ENCODE measurements around the gene FHL5. TPM values are rescaled to one million over a fixed set of nuclear protein-coding genes. Genes with fewer than 3 reads are reported as not detected.
A peak's percentile ranks its signal among the peaks of the same experiment; 100 is the strongest.
"Not testable (repeated sequence)": the region's sequence is repeated elsewhere in the genome, so short reads cannot be mapped to it uniquely, and the experiment has no call there.

FHL5 gene
- polyA plus RNA-seq, 6 donors from 2014 or later, result not detected

DNA sequence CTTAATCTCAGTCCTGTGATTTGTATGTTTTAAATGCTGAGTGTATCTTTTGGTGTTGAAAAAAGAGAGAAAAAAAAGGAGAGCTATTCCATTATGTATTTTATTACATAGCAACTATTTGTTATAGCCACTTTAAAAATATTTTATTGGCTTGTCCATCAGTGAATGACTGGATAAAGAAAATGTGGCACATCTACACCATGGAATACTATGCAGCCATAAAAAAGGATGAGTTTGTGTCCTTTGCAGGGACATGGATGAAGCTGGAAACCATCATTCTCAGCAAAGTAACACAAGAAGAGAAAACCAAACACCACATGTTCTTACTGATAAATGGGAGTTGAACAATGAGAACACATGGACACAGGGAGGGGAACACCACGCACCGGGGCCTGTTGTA, 3.2 kb upstream of the FHL5 start:
- H3K27me3 Mint-ChIP-seq, result peaks cover 0 to 14% (median 0%) of the 10 kb centered on the region in 3 donors
- H3K4me1 Mint-ChIP-seq; ATAC-seq (ENCODE audit: low read depth in 2 of 2); H3K9me3 Mint-ChIP-seq; DNase-seq; H3K4me3 Mint-ChIP-seq: not testable (repeated sequence)
- peak overlapping the region in 1 of 6 donors; percentile 15 for H3K27ac Mint-ChIP-seq
- H3K36me3 Mint-ChIP-seq, result peaks cover 12 to 13% of the 10 kb centered on the region in 2 donors

DNA sequence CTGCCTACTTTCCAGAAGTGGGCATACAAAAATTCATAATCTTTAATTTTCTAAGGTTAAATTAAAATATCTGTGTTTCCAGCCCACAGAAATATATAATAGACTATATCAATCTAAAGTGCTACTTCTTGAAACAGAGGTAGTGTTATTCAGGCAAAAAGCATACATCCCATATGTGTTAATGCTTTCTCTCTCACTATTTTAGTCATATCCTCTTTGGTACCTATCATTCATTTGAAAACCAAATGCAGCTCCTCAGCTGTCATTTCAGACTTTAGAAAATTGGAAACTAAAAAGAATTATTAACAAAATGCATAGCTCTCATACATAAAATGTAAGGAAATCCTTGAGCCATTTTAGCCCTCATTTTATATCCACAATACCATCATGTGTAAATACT, 925 bp downstream of the FHL5 start:
- Mint-ChIP-seq H3K4me3 (no peak overlapping the region), H3K27me3 (peaks cover 0 to 22% (median 4%) of the 10 kb centered on the region in 3 donors), H3K36me3 (peaks cover 0 to 3% of the 10 kb centered on the region in 2 donors), H3K27ac (no peak overlapping the region), H3K9me3 (peaks cover under 1 to 11% (median 4%) of the 10 kb centered on the region in 7 donors), H3K4me1 (no peaks in the 10 kb centered on the region)
- no peak for DNase-seq
- ATAC-seq (ENCODE audit: low read depth in 2 of 2), result no peak

DNA sequence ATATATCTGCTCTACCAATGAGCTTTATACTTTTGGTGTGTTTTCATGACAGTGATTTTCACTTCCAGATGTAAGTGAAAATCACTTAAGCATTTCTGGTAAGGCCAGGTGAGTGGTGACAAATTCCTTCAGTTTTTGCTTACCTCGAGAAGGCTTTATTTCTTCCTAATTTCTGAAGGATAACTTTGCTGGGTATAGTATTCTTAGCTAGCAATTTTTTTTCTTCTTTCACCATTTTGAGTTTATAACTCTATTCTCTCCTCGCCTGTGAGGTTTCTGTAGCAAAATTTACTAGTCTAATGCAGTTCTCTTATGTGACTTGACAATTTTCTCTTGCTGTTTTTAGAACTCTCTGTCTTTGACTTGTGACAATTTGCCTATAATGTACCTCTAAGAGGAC, 7.1 kb downstream of the FHL5 start:
- ATAC-seq (ENCODE audit: low read depth in 2 of 2) (no peak), DNase-seq (no peak)
- Mint-ChIP-seq H3K9me3 (peaks cover 5 to 43% (median 25%) of the 10 kb centered on the region in 7 donors), H3K4me1 (no peaks in the 10 kb centered on the region), H3K27ac (no peak overlapping the region), H3K36me3 (peaks cover 9% of the 10 kb centered on the region in 2 donors), H3K4me3 (no peak overlapping the region), H3K27me3 (peaks cover 4 to 19% (median 13%) of the 10 kb centered on the region in 3 donors)

DNA sequence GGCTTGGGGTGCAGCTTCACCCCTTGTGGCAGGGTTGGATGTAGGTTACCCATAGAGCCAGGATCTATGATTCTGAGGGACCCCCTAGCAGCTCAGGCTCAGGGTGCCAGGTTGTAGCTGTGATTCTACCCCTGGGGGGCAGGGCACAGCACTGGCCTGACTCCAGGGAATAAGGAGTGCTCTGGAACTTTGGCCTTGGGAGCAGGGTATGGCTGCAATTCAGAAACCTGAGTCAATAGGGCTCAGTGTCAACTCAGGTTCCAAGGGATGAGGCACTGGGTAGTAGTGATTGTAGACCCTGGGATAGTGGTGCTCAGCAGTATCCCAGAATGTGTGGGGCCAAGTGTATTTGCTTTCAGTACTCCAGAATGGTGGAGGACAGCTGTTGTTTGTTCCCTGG, 8.6 kb downstream of the FHL5 start:
- H3K27me3 Mint-ChIP-seq, result peaks cover 16 to 26% (median 18%) of the 10 kb centered on the region in 3 donors
- no peak overlapping the region for H3K27ac Mint-ChIP-seq
- DNase-seq (no peak), ATAC-seq (ENCODE audit: low read depth in 2 of 2) (no peak)
- H3K4me1 Mint-ChIP-seq, result no peaks in the 10 kb centered on the region
- H3K9me3 Mint-ChIP-seq, result peaks cover 0 to 39% (median 25%) of the 10 kb centered on the region in 7 donors
- peaks cover 9 to 10% of the 10 kb centered on the region in 2 donors for H3K36me3 Mint-ChIP-seq
- no peak overlapping the region for H3K4me3 Mint-ChIP-seq

DNA sequence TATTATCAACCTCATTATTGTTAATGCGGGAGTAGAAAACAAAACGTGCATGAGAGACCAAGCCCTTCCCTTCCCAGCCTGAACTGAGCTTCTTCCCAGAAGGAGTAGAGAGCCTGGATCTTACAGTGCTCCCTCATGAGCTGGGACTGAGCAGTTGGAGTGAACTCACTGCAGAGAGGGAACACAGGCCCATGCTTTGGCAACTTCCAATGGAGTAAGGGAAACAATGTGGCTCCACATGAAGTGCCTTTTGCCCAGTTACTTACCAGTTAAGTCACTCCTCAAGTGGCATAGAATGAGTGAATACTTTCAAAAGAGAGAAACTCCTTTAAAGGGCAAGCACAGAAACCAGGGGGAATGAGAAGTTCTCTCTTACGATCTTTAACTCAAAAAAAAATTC, 12.4 kb downstream of the FHL5 start:
- DNase-seq (no peak), ATAC-seq (ENCODE audit: low read depth in 2 of 2) (no peak)
- Mint-ChIP-seq H3K36me3 (peaks cover 4 to 6% of the 10 kb centered on the region in 2 donors), H3K27ac (no peak overlapping the region), H3K4me3 (no peak overlapping the region), H3K27me3 (peaks cover 18 to 24% (median 20%) of the 10 kb centered on the region in 3 donors), H3K4me1 (no peaks in the 10 kb centered on the region), H3K9me3 (peaks cover 0 to 20% (median 14%) of the 10 kb centered on the region in 7 donors)

DNA sequence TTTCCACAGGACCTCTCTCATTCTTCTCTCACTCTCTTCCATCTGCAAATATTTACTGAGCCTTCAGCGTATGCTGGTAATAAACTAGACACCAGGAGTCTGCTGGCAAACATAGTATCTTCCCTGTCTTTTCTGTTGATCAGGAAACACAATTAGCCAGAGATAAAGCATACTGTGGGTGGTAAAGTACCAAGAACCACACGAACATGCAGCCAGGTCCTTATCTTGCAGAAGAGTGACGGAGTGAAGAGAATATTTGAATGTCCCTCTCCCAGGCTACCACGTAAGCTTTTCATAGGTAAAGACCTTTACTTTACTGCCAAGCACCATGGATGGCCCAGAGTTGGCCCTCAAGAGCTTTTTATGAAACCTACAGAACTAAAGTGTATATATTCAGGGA, 13.3 kb downstream of the FHL5 start:
- H3K4me3 Mint-ChIP-seq, result no peak overlapping the region
- DNase-seq (no peak), ATAC-seq (ENCODE audit: low read depth in 2 of 2) (no peak)
- H3K9me3 Mint-ChIP-seq, result peaks cover 0 to 11% (median 7%) of the 10 kb centered on the region in 7 donors
- peaks cover 0 to 4% of the 10 kb centered on the region in 2 donors for H3K36me3 Mint-ChIP-seq
- no peaks in the 10 kb centered on the region for H3K4me1 Mint-ChIP-seq
- H3K27ac Mint-ChIP-seq, result no peak overlapping the region
- peaks cover 18 to 24% (median 20%) of the 10 kb centered on the region in 3 donors for H3K27me3 Mint-ChIP-seq

DNA sequence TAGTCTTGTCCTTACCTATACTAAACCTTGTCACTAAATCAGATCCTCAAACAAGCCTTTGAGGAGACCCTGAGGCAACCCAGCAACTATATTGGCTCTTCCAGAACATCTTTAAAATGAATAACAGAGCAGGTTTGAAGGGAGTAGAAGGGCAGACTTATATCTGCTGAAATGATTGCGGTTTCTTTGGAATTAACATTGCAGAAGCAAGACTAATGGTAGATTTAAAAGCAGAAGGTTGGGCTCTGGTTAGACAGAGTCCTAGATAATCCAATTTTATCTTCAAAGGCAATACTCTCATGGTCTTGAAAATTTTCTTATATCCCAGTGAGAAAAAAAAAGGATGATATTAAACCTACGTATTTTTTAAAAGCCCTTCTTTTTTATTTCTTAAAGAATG, 19.1 kb downstream of the FHL5 start:
- DNase-seq (no peak), ATAC-seq (ENCODE audit: low read depth in 2 of 2) (no peak)
- no peaks in the 10 kb centered on the region for H3K36me3 Mint-ChIP-seq
- no peak overlapping the region for H3K27ac Mint-ChIP-seq
- no peak overlapping the region for H3K4me3 Mint-ChIP-seq
- H3K4me1 Mint-ChIP-seq, result no peaks in the 10 kb centered on the region
- H3K27me3 Mint-ChIP-seq, result peaks cover 13 to 19% (median 16%) of the 10 kb centered on the region in 3 donors
- no peaks in the 10 kb centered on the region for H3K9me3 Mint-ChIP-seq

DNA sequence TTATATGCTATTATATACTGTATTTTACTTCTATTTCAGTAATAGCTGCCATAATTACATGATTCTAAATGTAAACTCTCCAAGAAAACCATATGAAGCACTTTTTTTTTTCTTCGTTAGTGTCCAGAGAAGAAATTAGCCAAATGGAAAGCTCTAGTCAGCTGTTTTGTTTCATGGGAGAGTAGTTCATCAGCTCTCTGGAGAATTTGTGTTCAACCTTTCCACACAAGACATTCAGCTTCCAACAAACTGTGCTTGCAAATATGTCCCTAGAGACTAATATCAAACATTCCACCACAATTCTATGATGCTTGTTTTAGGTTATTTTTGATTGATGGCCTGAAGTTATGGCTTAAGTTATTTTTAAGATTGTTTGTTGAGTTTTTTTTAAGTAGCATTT, 19.5 kb downstream of the FHL5 start:
- ATAC-seq (ENCODE audit: low read depth in 2 of 2) (no peak), DNase-seq (no peak)
- Mint-ChIP-seq H3K27me3 (peaks cover 8 to 14% (median 12%) of the 10 kb centered on the region in 3 donors), H3K4me1 (no peaks in the 10 kb centered on the region), H3K27ac (no peak overlapping the region), H3K9me3 (no peaks in the 10 kb centered on the region), H3K4me3 (no peak overlapping the region), H3K36me3 (no peaks in the 10 kb centered on the region)

DNA sequence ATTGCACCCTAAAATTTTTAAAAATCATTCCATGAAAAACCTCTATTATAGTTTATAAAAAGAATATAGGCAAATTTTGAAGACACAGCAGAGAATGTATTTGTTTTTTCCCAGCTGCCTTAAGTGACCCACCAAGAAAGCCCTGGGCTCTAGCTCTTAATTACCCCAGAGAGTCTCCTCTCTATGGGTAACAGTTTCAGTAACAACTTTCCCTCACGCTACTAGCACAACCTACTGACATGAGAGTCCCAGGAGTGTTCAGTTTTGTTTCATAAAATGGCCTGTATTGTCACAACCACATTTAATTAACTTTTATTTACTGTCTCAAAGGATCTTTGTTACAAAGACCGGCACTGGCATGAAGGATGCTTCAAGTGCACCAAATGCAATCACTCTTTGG, 41.5 kb downstream of the FHL5 start:
- H3K36me3 Mint-ChIP-seq, result no peaks in the 10 kb centered on the region
- H3K27ac Mint-ChIP-seq, result no peak overlapping the region
- H3K27me3 Mint-ChIP-seq, result peaks cover 8 to 32% (median 24%) of the 10 kb centered on the region in 3 donors
- ATAC-seq (ENCODE audit: low read depth in 2 of 2), result no peak
- DNase-seq, result no peak
- H3K9me3 Mint-ChIP-seq, result no peaks in the 10 kb centered on the region
- no peak overlapping the region for H3K4me3 Mint-ChIP-seq
- peaks cover 0 to 1% (median 0%) of the 10 kb centered on the region in 3 donors for H3K4me1 Mint-ChIP-seq

DNA sequence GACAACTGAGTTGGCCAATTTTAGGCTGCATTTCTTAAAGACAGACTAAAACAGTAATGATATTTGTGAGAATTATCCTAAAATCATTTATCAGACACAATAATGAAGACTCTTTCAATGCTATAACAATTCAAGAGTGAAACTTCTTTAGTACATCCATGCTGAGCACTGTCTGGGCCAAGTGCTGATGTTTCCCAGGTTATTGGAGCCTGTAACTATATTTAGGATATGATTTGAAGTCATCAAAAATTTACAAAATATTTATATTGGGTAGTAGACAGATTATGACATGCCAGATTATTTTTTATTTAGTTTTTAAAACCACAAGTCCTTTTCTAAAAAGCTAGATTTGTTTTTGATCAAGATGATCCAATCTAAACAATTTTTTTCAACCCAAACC, 45.1 kb downstream of the FHL5 start:
- peaks cover 8 to 17% (median 11%) of the 10 kb centered on the region in 3 donors for H3K27me3 Mint-ChIP-seq
- DNase-seq, result no peak
- H3K4me3 Mint-ChIP-seq, result no peak overlapping the region
- H3K27ac Mint-ChIP-seq, result no peak overlapping the region
- no peak for ATAC-seq (ENCODE audit: low read depth in 2 of 2)
- H3K9me3 Mint-ChIP-seq, result no peaks in the 10 kb centered on the region
- no peaks in the 10 kb centered on the region for H3K36me3 Mint-ChIP-seq
- peaks cover 10 to 29% (median 23%) of the 10 kb centered on the region in 3 donors for H3K4me1 Mint-ChIP-seq

DNA sequence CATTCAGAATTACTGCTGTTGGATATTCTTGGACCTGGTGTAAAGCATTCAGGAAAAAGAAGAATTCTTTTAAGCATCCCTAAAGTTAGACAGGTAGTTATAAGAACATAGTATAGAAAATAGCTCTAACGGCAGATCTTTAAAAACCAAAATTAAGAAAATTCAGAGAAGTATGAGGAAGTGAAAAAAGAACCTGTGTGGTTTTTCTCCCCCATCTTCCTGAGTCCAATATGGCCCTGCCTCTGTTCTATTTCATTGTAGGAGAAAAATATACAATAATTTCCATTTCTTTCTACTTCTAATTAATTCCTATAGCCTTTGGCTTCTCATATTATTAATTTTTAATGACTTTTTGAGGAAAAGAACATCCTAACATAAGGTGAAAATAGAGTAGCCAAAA, 47.1 kb downstream of the FHL5 start:
- Mint-ChIP-seq H3K4me1 (peaks cover 10 to 29% (median 23%) of the 10 kb centered on the region in 3 donors), H3K9me3 (no peaks in the 10 kb centered on the region), H3K27ac (no peak overlapping the region), H3K4me3 (peak overlapping the region in 1 of 8 donors; percentile 11), H3K27me3 (peaks cover 4 to 7% (median 6%) of the 10 kb centered on the region in 3 donors), H3K36me3 (no peaks in the 10 kb centered on the region)
- DNase-seq (peak; percentile 6), ATAC-seq (ENCODE audit: low read depth in 2 of 2) (peak; percentile 47 to 54)

DNA sequence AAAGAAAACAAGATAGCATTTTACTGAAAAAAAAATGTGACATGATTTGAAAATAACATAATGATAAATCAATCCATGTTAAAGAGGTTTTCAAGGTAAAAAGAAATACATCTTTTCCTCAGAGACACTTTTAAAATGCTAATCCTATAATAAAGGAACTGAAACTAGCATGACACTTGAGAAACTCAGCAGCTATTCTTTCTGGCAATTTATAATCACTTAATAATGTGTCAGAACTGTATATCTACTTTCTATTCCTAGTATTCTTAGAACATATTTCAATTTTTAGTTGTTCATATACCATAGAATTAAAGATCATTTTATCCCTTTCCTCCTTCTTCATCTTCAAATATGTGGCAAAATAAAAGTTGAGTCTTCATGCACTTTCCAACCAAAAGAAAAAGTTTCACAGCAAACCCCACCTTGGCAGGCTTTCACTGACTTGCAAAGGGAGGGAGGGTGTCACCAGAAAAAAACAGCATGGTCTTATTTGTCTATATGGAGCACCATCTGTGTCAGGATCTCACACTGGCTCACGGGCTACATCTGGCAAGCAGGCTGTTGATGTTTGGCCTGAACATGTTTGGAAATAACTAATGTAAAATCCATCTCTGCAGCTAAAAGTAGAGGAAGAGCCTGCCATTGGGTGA, 48.5 kb downstream of the FHL5 start:
- Mint-ChIP-seq H3K27ac (peak overlapping the region in 1 of 6 donors; percentile 45), H3K4me1 (peaks cover 10 to 29% (median 23%) of the 10 kb centered on the region in 3 donors)

DNA sequence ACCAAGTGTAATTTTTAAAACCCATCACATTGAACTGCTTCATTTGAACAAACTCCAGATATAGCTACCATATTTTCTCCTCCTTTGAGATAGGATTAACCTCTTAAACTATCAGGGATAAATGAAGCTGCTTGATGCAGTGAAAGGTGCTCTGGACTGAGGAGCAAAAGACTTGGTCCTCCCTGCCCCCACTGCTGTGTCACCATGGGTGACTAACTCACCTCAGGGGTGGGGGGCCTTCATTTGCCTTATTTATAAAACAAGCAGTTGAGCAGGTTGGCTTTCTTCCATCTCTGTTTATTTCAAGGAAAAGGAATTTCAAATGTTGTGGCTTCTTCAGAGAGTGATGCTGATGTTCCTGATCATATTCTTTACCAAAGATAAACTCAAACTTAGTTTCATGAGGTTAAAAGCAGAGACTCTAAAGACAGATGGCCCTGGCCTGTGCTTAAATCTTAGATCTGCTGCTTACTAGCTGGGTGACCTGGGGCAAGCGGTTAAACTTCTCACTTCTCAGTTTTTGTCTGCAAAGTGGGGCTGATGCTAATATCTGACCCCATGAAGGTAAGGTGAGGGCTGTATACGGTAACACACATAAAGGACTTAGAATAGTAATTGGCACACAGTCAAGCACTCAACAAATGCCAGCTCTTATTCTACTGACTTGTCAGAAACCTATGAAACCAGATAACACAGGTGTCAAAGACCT, 50.5 kb downstream of the FHL5 start:
- no peaks in the 10 kb centered on the region for H3K36me3 Mint-ChIP-seq
- no peak overlapping the region for H3K4me3 Mint-ChIP-seq
- H3K27ac Mint-ChIP-seq, result peak overlapping the region in 1 of 6 donors; percentile 56
- H3K4me1 Mint-ChIP-seq, result peaks cover 10 to 29% (median 23%) of the 10 kb centered on the region in 3 donors
- no peaks in the 10 kb centered on the region for H3K9me3 Mint-ChIP-seq
- DNase-seq, result no peak
- no peak for ATAC-seq (ENCODE audit: low read depth in 2 of 2)
- H3K27me3 Mint-ChIP-seq, result peaks cover 12 to 15% (median 15%) of the 10 kb centered on the region in 3 donors

More for the DNA sequence above, 48.5 kb downstream of the FHL5 start:
- peaks cover 0 to 5% (median under 1%) of the 10 kb centered on the region in 3 donors for H3K27me3 Mint-ChIP-seq
- peak overlapping the region in 2 of 8 donors; percentile 17 to 49 for H3K4me3 Mint-ChIP-seq
- ATAC-seq (ENCODE audit: low read depth in 2 of 2) (peak; percentile 43 to 56), DNase-seq (peak; percentile 12)
- no peaks in the 10 kb centered on the region for H3K9me3 Mint-ChIP-seq
- H3K36me3 Mint-ChIP-seq, result no peaks in the 10 kb centered on the region

DNA sequence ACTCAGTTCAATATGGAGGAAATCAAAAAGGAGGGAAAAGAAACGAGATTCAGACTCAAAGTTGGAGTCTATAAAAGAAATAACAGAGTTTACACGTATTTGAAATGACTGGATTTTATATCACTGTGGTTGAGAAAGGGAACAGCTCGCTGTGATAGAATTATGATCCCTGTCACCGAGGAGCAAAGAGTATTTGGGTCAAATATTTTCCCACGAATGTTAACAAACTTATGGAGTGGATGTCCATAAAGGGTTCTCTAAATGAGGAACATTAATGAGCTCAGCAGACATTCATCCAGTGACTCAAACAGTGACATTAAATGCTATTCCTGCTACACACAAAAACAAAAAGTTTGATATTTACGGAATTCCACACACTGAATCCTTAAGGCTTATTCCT, 57.9 kb downstream of the FHL5 start:
- Mint-ChIP-seq H3K9me3 (no peaks in the 10 kb centered on the region), H3K4me3 (no peak overlapping the region), H3K27ac (no peak overlapping the region), H3K27me3 (peaks cover 26 to 34% (median 28%) of the 10 kb centered on the region in 3 donors), H3K36me3 (no peaks in the 10 kb centered on the region), H3K4me1 (peaks cover 5 to 9% (median 6%) of the 10 kb centered on the region in 3 donors)
- ATAC-seq (ENCODE audit: low read depth in 2 of 2), result no peak
- DNase-seq, result no peak
